ENCODE results near the gene TES. TPM values are rescaled to one million over a fixed set of nuclear protein-coding genes. Genes with fewer than 3 reads are reported as not detected.
A peak's percentile ranks its signal among the peaks of the same experiment; 100 is the strongest.

Gene TES
- total RNA-seq, 4 donors from 2014 or later = 245 to 501 (median 290) TPM

- Histone ChIP-seq H3K4me3 (peak overlapping the region in 1 of 2 donors; percentile 21), H3K27me3 (no peaks in the 10 kb centered on the region), H3K9me3 (no peaks in the 10 kb centered on the region), H3K27ac (peak overlapping the region; percentile 82 to 96 (median 83)), H3K36me3 (no peaks in the 10 kb centered on the region), H3K4me1 (peaks cover 15 to 66% (median 27%) of the 10 kb centered on the region in 3 donors)
- peak; percentile 52 for ATAC-seq
- TF ChIP-seq POLR2AphosphoS5 (IDR thresholded peaks at IDR 0.05) (peak; percentile 80), CTCF (IDR thresholded peaks at IDR 0.05) (no peak)
- WGBS, 2 donors (ENCODE audit: low coverage in 1 of 2) = 9 to 14% methylated on average over 4 to 5 of the region's 5 CpGs
These were observed 61.0 kb downstream of the TES start for GRCh38 chr7:116271161-116271913.

- H3K4me3 ChIP-seq = peak overlapping the region in 1 of 2 donors; percentile 24
- H3K36me3 ChIP-seq = no peaks in the 10 kb centered on the region
- no peaks in the 10 kb centered on the region for H3K9me3 ChIP-seq
- H3K27ac ChIP-seq = peak overlapping the region; percentile 82 to 96 (median 83)
- peak; percentile 94 for ATAC-seq
- no peak for TF ChIP-seq POLR2A (IDR thresholded peaks at IDR 0.05)
- TF ChIP-seq CTCF (IDR thresholded peaks at IDR 0.05) = peak in 1 of 4 experiments; percentile 6
- TF ChIP-seq EP300 (IDR thresholded peaks at IDR 0.05) = peak; percentile 44
- peak; percentile 99 for TF ChIP-seq POLR2AphosphoS5 (IDR thresholded peaks at IDR 0.05)
- H3K27me3 ChIP-seq = no peaks in the 10 kb centered on the region
- peaks cover 15 to 68% (median 27%) of the 10 kb centered on the region in 3 donors for H3K4me1 ChIP-seq
- 6 to 13% methylated on average over 4 of the region's 4 CpGs for WGBS, 2 donors (ENCODE audit: low coverage in 1 of 2)
These were observed 61.9 kb downstream of the TES start for GRCh38 chr7:116271963-116272886.

- no peak for ATAC-seq
These were observed 63.1 kb downstream of the TES start for GRCh38 chr7:116273283-116273917.

GRCh38 chr7:116273918-116274301, 63.6 kb downstream of the TES start:
- 81 to 100% methylated on average over 1 of the region's 1 CpG for WGBS, 2 donors (ENCODE audit: low coverage in 1 of 2)
- no peaks in the 10 kb centered on the region for H3K9me3 ChIP-seq
- no peak for ATAC-seq
- no peak for TF ChIP-seq POLR2A (IDR thresholded peaks at IDR 0.05)
- TF ChIP-seq CTCF (IDR thresholded peaks at IDR 0.05) = no peak
- no peak for TF ChIP-seq EP300 (IDR thresholded peaks at IDR 0.05)
- no peak for TF ChIP-seq POLR2AphosphoS5 (IDR thresholded peaks at IDR 0.05)
- no peaks in the 10 kb centered on the region for H3K36me3 ChIP-seq
- no peak overlapping the region for H3K4me3 ChIP-seq
- H3K27me3 ChIP-seq = no peaks in the 10 kb centered on the region
- H3K4me1 ChIP-seq = peaks cover 15 to 55% (median 18%) of the 10 kb centered on the region in 3 donors
- H3K27ac ChIP-seq = peak overlapping the region in 3 of 4 donors; percentile 12 to 84 (median 82)

More at GRCh38 chr7:116273283-116273917, 63.1 kb downstream of the TES start:
- H3K4me3 ChIP-seq = no peak overlapping the region
- no peaks in the 10 kb centered on the region for H3K9me3 ChIP-seq
- peak overlapping the region; percentile 52 to 96 (median 83) for H3K27ac ChIP-seq
- no peak for TF ChIP-seq EP300 (IDR thresholded peaks at IDR 0.05)
- H3K36me3 ChIP-seq = no peaks in the 10 kb centered on the region
- WGBS, 2 donors (ENCODE audit: low coverage in 1 of 2) = 29 to 49% methylated on average over 4 of the region's 4 CpGs
- H3K4me1 ChIP-seq = peaks cover 15 to 60% (median 22%) of the 10 kb centered on the region in 3 donors
- H3K27me3 ChIP-seq = no peaks in the 10 kb centered on the region

GRCh38 chr7:116277070-116277469, 66.7 kb downstream of the TES start:
- Histone ChIP-seq H3K9me3 (no peaks in the 10 kb centered on the region), H3K27ac (peak overlapping the region in 3 of 4 donors; percentile 17 to 35 (median 23)), H3K4me1 (peaks cover 4 to 32% (median 4%) of the 10 kb centered on the region in 3 donors), H3K27me3 (no peaks in the 10 kb centered on the region), H3K36me3 (no peaks in the 10 kb centered on the region), H3K4me3 (no peak overlapping the region)
- no peak for ATAC-seq
- TF ChIP-seq POLR2AphosphoS5 (IDR thresholded peaks at IDR 0.05) (peak; percentile 29), CTCF (IDR thresholded peaks at IDR 0.05) (no peak)

Data from gastroesophageal sphincter (tissue), 4 donors.